ENCODE measurements around the gene GRIK1.

GRIK1 gene

DNA sequence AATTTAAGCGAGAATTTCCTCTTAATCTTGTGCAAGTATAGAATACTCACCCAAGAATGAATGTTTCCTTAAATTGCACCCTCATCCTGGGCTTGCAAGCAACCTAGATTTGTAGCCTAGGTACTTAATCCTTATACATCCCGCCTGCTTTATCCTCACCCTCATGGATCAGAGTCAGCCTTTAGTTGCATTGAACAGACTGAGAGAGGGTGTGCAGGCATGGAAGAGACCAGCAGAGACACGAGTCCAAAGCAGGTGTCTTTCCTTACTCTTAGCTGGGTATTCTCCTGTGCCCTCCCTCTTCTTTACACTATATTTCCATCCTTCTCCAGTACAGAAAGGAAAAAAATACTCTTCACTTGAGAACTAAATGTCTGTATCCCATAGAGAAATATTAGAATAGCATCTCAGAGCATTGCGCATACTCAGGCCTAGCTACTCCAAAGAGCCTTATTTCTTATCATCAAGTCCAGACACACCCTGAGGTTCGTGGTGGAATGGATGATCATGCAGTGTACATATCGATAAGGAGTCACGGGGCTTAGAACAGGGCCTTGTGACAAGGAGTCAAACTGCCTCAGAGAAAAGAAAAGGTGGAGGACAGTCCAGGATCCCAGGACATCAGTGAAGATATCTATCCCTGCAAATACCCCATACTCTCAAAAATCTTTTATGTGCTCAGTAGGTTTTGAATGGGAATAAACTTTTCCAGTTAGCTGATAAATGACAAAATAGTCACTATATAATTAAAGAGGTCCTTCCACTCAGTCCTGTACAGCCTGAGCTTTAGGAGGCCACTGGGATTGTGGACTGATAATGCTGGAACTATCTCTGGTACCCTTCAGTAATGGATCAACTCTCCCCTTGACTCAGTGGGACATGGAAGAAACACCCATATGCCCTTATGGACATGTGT, 297.9 kb downstream of the GRIK1 start:
- Histone ChIP-seq H2BK5ac (ENCODE audit: low read depth, low read length, poor library complexity) (no peak overlapping the region), H3K9ac (ENCODE audit: low read length) (no peak overlapping the region)
- WGBS (ENCODE audit: extremely low coverage, insufficient coverage, insufficient read length) = no CpG with 5 or more reads among the region's 7 CpGs

DNA sequence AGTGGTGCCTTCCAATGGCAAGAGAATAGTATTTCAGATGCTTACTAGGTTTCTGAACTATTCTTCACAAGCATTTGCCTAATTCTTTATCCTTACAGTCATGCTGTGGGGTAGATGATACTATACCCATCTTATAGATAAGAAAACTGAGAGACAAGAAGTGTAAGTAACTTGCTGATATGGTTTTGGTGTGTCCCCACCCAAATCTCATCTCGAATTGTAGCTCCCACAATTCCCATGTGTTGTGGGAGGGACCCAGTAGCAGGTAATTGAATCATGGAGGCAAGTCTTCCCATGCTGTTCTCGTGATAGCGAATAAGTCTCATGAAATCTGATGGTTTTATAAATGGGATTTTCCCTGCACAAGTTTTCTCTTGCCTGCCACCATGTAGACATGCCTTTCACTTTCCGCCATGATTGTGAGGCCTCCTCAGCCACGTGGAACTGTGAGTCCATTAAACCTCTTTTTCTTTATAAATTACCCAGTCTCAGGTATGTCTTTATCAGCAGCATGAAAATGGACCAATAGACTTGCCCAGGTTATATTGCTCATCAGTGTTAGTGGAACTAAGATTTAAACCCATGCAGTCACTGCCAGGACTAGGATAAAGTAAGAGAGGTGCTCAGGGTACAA, 298.7 kb downstream of the GRIK1 start:
- Histone ChIP-seq H2BK12ac (ENCODE audit: low read length) (no peak overlapping the region), H3K79me1 (ENCODE audit: low read length) (no peaks in the 10 kb centered on the region), H2BK5ac (ENCODE audit: low read depth, low read length, poor library complexity) (no peak overlapping the region), H3K9me3 (ENCODE audit: insufficient read depth, low read depth, low read length) (peaks cover 2% of the 10 kb centered on the region), H3K79me2 (ENCODE audit: control insufficient read depth, insufficient read depth, low read length, poor library complexity) (no peaks in the 10 kb centered on the region), H3K4me3 (ENCODE audit: low read depth, low read length) (no peak overlapping the region), H2AK5ac (ENCODE audit: low read length) (no peak overlapping the region), H3K14ac (ENCODE audit: low read length) (no peak overlapping the region), H3K23ac (ENCODE audit: low read length) (no peak overlapping the region), H2BK120ac (ENCODE audit: insufficient read depth, low read length, poor library complexity) (no peak overlapping the region), H4K8ac (ENCODE audit: low read depth, low read length) (no peak overlapping the region), H3K9ac (ENCODE audit: low read length) (no peak overlapping the region), H3K27me3 (ENCODE audit: insufficient read depth, low read length) (no peaks in the 10 kb centered on the region), H3K18ac (ENCODE audit: low read length) (no peak overlapping the region), H4K91ac (ENCODE audit: low read depth, low read length) (no peak overlapping the region), H3K4ac (ENCODE audit: low read depth, low read length) (no peak overlapping the region), H3K36me3 (ENCODE audit: control insufficient read depth in 1 of 2, insufficient read depth in 2 of 2, low read length in 2 of 2) (no peaks in the 10 kb centered on the region), H3K4me2 (ENCODE audit: low read length) (no peak overlapping the region), H3K27ac (ENCODE audit: low read depth, low read length) (no peak overlapping the region), H2AFZ (ENCODE audit: insufficient read depth, low read length, poor library complexity) (no peak overlapping the region), H3K4me1 (ENCODE audit: control insufficient read depth in 1 of 2, insufficient read depth in 2 of 2, low read length in 2 of 2) (no peaks in the 10 kb centered on the region), H4K12ac (ENCODE audit: low read depth, low read length) (no peak overlapping the region)
- no CpG with 5 or more reads among the region's 5 CpGs for WGBS (ENCODE audit: extremely low coverage, insufficient coverage, insufficient read length)
- DNase-seq = no peak

More for the DNA sequence above, 297.9 kb downstream of the GRIK1 start:
- Histone ChIP-seq H3K27me3 (ENCODE audit: insufficient read depth, low read length) (no peaks in the 10 kb centered on the region), H3K9me3 (ENCODE audit: insufficient read depth, low read depth, low read length) (peaks cover 2% of the 10 kb centered on the region), H3K18ac (ENCODE audit: low read length) (no peak overlapping the region), H4K12ac (ENCODE audit: low read depth, low read length) (no peak overlapping the region), H3K4me1 (ENCODE audit: control insufficient read depth in 1 of 2, insufficient read depth in 2 of 2, low read length in 2 of 2) (no peaks in the 10 kb centered on the region), H2AK5ac (ENCODE audit: low read length) (no peak overlapping the region), H3K36me3 (ENCODE audit: control insufficient read depth in 1 of 2, insufficient read depth in 2 of 2, low read length in 2 of 2) (no peaks in the 10 kb centered on the region), H4K91ac (ENCODE audit: low read depth, low read length) (no peak overlapping the region), H3K4ac (ENCODE audit: low read depth, low read length) (no peak overlapping the region), H3K14ac (ENCODE audit: low read length) (no peak overlapping the region), H3K27ac (ENCODE audit: low read depth, low read length) (no peak overlapping the region), H2BK120ac (ENCODE audit: insufficient read depth, low read length, poor library complexity) (no peak overlapping the region), H4K8ac (ENCODE audit: low read depth, low read length) (no peak overlapping the region), H3K79me2 (ENCODE audit: control insufficient read depth, insufficient read depth, low read length, poor library complexity) (no peaks in the 10 kb centered on the region), H3K4me3 (ENCODE audit: low read depth, low read length) (no peak overlapping the region), H2BK12ac (ENCODE audit: low read length) (no peak overlapping the region), H2AFZ (ENCODE audit: insufficient read depth, low read length, poor library complexity) (no peak overlapping the region), H3K4me2 (ENCODE audit: low read length) (no peak overlapping the region), H3K79me1 (ENCODE audit: low read length) (no peaks in the 10 kb centered on the region), H3K23ac (ENCODE audit: low read length) (no peak overlapping the region)
- no peak for DNase-seq

DNA sequence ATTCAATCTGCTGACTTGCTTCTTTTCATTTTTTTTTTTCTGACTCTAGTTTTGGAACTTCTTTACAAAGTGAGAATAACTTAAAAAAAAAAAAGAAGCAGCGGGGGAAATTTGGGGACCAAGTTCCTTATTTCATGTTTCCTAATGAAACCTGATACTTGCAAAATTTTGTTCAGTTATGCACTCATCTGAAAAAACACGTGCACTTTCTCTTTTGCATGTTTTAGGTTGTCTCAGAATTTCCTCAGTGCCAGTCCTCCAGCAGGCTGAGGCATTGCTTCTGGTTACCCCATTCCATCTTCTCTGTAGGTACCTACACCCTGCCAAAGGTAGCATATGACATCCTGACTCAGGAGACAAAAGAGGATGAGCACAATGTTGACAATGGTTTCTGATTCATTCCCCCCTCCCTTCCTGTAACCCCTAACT, 299.7 kb downstream of the GRIK1 start:
- H2BK5ac ChIP-seq (ENCODE audit: low read depth, low read length, poor library complexity) = no peak overlapping the region
- no peaks in the 10 kb centered on the region for H3K79me1 ChIP-seq (ENCODE audit: low read length)
- H3K14ac ChIP-seq (ENCODE audit: low read length) = no peak overlapping the region
- H2AK5ac ChIP-seq (ENCODE audit: low read length) = no peak overlapping the region
- H3K79me2 ChIP-seq (ENCODE audit: control insufficient read depth, insufficient read depth, low read length, poor library complexity) = no peaks in the 10 kb centered on the region
- no peak overlapping the region for H3K23ac ChIP-seq (ENCODE audit: low read length)
- peaks cover 2% of the 10 kb centered on the region for H3K9me3 ChIP-seq (ENCODE audit: insufficient read depth, low read depth, low read length)
- no peak overlapping the region for H4K91ac ChIP-seq (ENCODE audit: low read depth, low read length)
- H3K27me3 ChIP-seq (ENCODE audit: insufficient read depth, low read length) = no peaks in the 10 kb centered on the region
- no peak overlapping the region for H3K9ac ChIP-seq (ENCODE audit: low read length)
- H2AFZ ChIP-seq (ENCODE audit: insufficient read depth, low read length, poor library complexity) = no peak overlapping the region
- H2BK120ac ChIP-seq (ENCODE audit: insufficient read depth, low read length, poor library complexity) = no peak overlapping the region
- no peaks in the 10 kb centered on the region for H3K36me3 ChIP-seq (ENCODE audit: control insufficient read depth in 1 of 2, insufficient read depth in 2 of 2, low read length in 2 of 2)
- H3K4me1 ChIP-seq (ENCODE audit: control insufficient read depth in 1 of 2, insufficient read depth in 2 of 2, low read length in 2 of 2) = no peaks in the 10 kb centered on the region
- no peak overlapping the region for H3K4me2 ChIP-seq (ENCODE audit: low read length)
- H3K27ac ChIP-seq (ENCODE audit: low read depth, low read length) = no peak overlapping the region
- no peak for DNase-seq
- no peak overlapping the region for H2BK12ac ChIP-seq (ENCODE audit: low read length)
- no peak overlapping the region for H3K4me3 ChIP-seq (ENCODE audit: low read depth, low read length)
- WGBS (ENCODE audit: extremely low coverage, insufficient coverage, insufficient read length) = no CpG with 5 or more reads among the region's 2 CpGs
- H3K18ac ChIP-seq (ENCODE audit: low read length) = no peak overlapping the region
- H4K8ac ChIP-seq (ENCODE audit: low read depth, low read length) = no peak overlapping the region
- no peak overlapping the region for H4K12ac ChIP-seq (ENCODE audit: low read depth, low read length)
- H3K4ac ChIP-seq (ENCODE audit: low read depth, low read length) = no peak overlapping the region

DNA sequence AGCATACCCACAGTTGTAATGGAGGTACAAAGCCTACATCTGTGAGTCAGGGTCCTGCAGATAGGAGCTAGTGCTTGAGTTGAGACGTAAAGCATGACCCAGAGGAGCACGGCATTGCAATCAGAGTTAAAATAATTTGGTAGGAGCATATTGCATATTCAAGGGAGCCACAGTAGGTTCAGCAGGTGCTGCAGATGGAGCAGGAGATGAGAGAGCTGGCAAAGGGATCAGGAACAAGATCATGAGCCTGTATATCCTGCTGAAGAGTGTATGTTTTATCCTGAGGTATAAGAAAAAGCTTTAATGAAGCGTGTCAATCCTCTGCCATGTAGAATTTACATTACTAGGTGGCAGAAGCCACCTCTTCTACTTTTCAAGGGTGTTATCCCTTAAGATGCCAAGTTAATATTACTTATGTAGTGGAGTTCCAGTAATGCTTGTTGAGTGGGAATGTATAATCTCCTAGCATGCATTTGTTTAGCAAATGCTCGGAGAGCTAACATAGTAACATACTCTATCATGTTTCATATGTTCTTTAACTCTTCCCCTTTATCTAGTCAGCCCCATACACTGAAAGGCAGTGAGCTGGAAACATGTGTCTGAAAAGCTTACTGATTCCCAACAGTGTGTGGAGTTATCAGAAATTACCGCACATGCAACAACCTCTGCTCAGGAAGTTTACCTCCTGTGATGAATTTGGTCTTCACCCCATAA, 300.3 kb downstream of the GRIK1 start:
- DNase-seq = no peak
- no peaks in the 10 kb centered on the region for H3K27me3 ChIP-seq (ENCODE audit: insufficient read depth, low read length)
- H3K23ac ChIP-seq (ENCODE audit: low read length) = no peak overlapping the region
- H3K18ac ChIP-seq (ENCODE audit: low read length) = no peak overlapping the region
- H3K9me3 ChIP-seq (ENCODE audit: insufficient read depth, low read depth, low read length) = peaks cover 2% of the 10 kb centered on the region
- H3K4me3 ChIP-seq (ENCODE audit: low read depth, low read length) = no peak overlapping the region
- no peak overlapping the region for H2AFZ ChIP-seq (ENCODE audit: insufficient read depth, low read length, poor library complexity)
- no peak overlapping the region for H4K8ac ChIP-seq (ENCODE audit: low read depth, low read length)
- no peak overlapping the region for H3K9ac ChIP-seq (ENCODE audit: low read length)
- no peak overlapping the region for H2BK120ac ChIP-seq (ENCODE audit: insufficient read depth, low read length, poor library complexity)
- WGBS (ENCODE audit: extremely low coverage, insufficient coverage, insufficient read length) = no CpG with 5 or more reads among the region's 5 CpGs
- H3K79me2 ChIP-seq (ENCODE audit: control insufficient read depth, insufficient read depth, low read length, poor library complexity) = no peaks in the 10 kb centered on the region
- no peak overlapping the region for H2BK5ac ChIP-seq (ENCODE audit: low read depth, low read length, poor library complexity)
- H4K12ac ChIP-seq (ENCODE audit: low read depth, low read length) = no peak overlapping the region
- H4K91ac ChIP-seq (ENCODE audit: low read depth, low read length) = no peak overlapping the region
- no peaks in the 10 kb centered on the region for H3K36me3 ChIP-seq (ENCODE audit: control insufficient read depth in 1 of 2, insufficient read depth in 2 of 2, low read length in 2 of 2)
- H3K14ac ChIP-seq (ENCODE audit: low read length) = no peak overlapping the region
- no peak overlapping the region for H3K4me2 ChIP-seq (ENCODE audit: low read length)
- H2AK5ac ChIP-seq (ENCODE audit: low read length) = no peak overlapping the region
- H3K4me1 ChIP-seq (ENCODE audit: control insufficient read depth in 1 of 2, insufficient read depth in 2 of 2, low read length in 2 of 2) = no peaks in the 10 kb centered on the region
- no peak overlapping the region for H3K27ac ChIP-seq (ENCODE audit: low read depth, low read length)
- no peak overlapping the region for H2BK12ac ChIP-seq (ENCODE audit: low read length)
- no peak overlapping the region for H3K4ac ChIP-seq (ENCODE audit: low read depth, low read length)
- H3K79me1 ChIP-seq (ENCODE audit: low read length) = no peaks in the 10 kb centered on the region

Measured in trophoblast cell (in vitro differentiated cells and primary cell).